Left lung (tissue), 10 donors: Measurements from ENCODE around the gene RYK. TPM values are rescaled to one million over a fixed set of nuclear protein-coding genes. Genes with fewer than 3 reads are reported as not detected.

Experiments used
- ATAC-seq: fragments of 200-7000 bp; cut with Tn5 transposase; one replicate; pipeline ENCODE4 v1.9.1; 2020; ENCODE audit warnings: moderate library complexity
- DNase-seq, 4 donors: peaks; one replicate each; pipeline ENCODE4 v3.0.0-alpha.2; 2013 to 2020
- H3K27ac ChIP-seq, 2 donors: fragments of 200-600 bp; sonication (generic) in 1 of 2; one replicate each; pipeline versions ENCODE4 v1.5.0 to v1.8.0; 2020 to 2021
- H3K27me3 ChIP-seq, 2 donors: fragments of 200-600 bp; sonication (generic) in 1 of 2; one replicate each; pipeline versions ENCODE4 v1.5.0 to v1.8.0; 2020 to 2021
- H3K36me3 ChIP-seq, 2 donors: fragments of 200-600 bp; sonication (generic) in 1 of 2; one replicate each; pipeline versions ENCODE4 v1.5.0 to v1.8.0; 2020 to 2021
- H3K4me1 ChIP-seq, 2 donors: fragments of 200-600 bp; one replicate each; pipeline ENCODE4 v1.8.0; 2021
- H3K4me3 ChIP-seq, 2 donors: fragments of 200-600 bp; sonication (generic) in 1 of 2; one replicate each; pipeline versions ENCODE4 v1.5.0 to v1.8.0; 2020 to 2021; ENCODE audit warnings: mild to moderate bottlenecking in 1 of 2
- H3K9me3 ChIP-seq, 2 donors: fragments of 200-600 bp; sonication (generic) in 1 of 2; one replicate each; pipeline versions ENCODE4 v1.5.0 to v1.8.0; 2020 to 2021
- intact Hi-C, 2 donors: fragments of 100-400 bp; cut with DNase I; formaldehyde crosslinking; loops; one replicate each; pipeline versions ENCODE4 v1.11.2 to v1.14.2; 2022
- polyA plus RNA-seq, 6 donors: library from polyadenylated mRNA; unstranded; fragments of 120-200 nt; gene quantifications; one replicate each; pipeline ENCODE4 v1.2.1, GENCODE V29; 2013; ENCODE audit not compliant: insufficient read length in 6 of 6
- total RNA-seq, 2 donors: library from RNA; stranded (reverse); fragmentation: NEBNext Ultra II Directional; extraction: Animal tissue kit (Norgen Biotek cat#: 25700); gene quantifications; one replicate each; pipeline ENCODE4 v1.2.1, GENCODE V29; 2021
- TF ChIP-seq, protein P1 (sequence below), 2 donors: fragments of 200-600 bp; sonication (generic) in 1 of 2; IDR thresholded peaks; one replicate each; pipeline versions ENCODE4 v1.5.0 to v1.8.0; 2021; ENCODE audit warnings: antibody characterized with exemption in 2 of 2
- donor health status: DM: no; HTN: yes; CAD: no.
- donor health status: DM: no; HTN: no; CAD: no.

RYK gene
- total and polyA plus RNA-seq, 8 donors = 44.1 to 146 (median 125) TPM

DNA sequence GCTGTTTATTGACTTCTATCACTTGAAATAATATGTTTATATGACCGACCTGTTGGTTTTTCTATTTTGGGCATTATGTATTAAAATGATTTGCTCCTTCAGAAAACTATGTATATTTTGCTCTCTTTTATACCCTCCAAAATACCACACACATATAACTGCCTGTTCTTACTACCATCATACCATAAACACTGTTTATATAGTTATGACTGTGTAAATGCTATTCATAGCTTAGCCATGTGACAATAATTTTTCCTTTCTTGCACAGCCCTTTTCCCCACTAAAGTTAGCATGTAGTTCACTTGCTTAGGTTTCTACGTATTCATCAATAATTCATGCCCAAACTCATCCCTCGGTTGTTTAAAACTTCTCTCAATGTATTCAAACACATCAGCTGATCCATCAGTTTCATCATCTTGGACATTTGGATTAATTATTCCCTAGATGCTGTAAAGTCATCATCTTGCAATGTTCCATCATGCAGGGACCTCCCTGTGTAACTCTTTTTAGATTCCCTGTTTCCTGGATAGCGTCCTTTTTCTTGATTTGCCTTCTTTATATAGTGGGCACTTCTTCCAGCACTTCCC lies 8.2 kb upstream of the RYK start:
- intact Hi-C loops = no loop called here
- no peaks in the 10 kb centered on the region for H3K36me3 ChIP-seq
- H3K27me3 ChIP-seq = no peaks in the 10 kb centered on the region
- ATAC-seq = no peak
- TF ChIP-seq, protein P1, sequence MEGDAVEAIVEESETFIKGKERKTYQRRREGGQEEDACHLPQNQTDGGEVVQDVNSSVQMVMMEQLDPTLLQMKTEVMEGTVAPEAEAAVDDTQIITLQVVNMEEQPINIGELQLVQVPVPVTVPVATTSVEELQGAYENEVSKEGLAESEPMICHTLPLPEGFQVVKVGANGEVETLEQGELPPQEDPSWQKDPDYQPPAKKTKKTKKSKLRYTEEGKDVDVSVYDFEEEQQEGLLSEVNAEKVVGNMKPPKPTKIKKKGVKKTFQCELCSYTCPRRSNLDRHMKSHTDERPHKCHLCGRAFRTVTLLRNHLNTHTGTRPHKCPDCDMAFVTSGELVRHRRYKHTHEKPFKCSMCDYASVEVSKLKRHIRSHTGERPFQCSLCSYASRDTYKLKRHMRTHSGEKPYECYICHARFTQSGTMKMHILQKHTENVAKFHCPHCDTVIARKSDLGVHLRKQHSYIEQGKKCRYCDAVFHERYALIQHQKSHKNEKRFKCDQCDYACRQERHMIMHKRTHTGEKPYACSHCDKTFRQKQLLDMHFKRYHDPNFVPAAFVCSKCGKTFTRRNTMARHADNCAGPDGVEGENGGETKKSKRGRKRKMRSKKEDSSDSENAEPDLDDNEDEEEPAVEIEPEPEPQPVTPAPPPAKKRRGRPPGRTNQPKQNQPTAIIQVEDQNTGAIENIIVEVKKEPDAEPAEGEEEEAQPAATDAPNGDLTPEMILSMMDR (IDR thresholded peaks at IDR 0.05) = no peak
- H3K4me3 ChIP-seq = no peak overlapping the region
- H3K9me3 ChIP-seq = no peaks in the 10 kb centered on the region
- DNase-seq = no peak
- no peaks in the 10 kb centered on the region for H3K4me1 ChIP-seq
- no peak overlapping the region for H3K27ac ChIP-seq

DNA sequence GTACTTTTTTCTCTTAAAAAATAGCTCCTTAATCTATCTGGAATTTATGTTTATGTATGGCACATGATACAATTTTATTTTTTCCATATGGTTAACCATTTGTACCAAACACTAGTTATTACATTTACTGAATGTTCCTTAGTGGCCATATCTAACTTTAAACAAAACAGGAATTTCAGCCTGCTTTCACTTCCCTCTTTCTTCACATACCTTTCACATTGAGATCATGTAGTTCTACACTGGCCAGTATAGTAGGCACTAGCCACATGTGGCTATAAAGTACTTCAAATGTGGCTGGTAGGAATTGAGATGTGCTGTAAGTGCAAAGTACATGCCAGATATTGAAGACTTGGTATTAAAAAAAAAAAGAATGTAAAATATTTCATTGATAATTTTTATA lies 4.7 kb upstream of the RYK start:
- no peaks in the 10 kb centered on the region for H3K36me3 ChIP-seq
- DNase-seq (no peak), ATAC-seq (no peak)
- H3K4me1 ChIP-seq = peaks cover 0 to 6% of the 10 kb centered on the region in 2 donors
- intact Hi-C loops = no loop called here
- no peak overlapping the region for H3K4me3 ChIP-seq
- no peaks in the 10 kb centered on the region for H3K9me3 ChIP-seq
- H3K27me3 ChIP-seq = no peaks in the 10 kb centered on the region
- H3K27ac ChIP-seq = no peak overlapping the region
- TF ChIP-seq, protein P1 (IDR thresholded peaks at IDR 0.05) = no peak

DNA sequence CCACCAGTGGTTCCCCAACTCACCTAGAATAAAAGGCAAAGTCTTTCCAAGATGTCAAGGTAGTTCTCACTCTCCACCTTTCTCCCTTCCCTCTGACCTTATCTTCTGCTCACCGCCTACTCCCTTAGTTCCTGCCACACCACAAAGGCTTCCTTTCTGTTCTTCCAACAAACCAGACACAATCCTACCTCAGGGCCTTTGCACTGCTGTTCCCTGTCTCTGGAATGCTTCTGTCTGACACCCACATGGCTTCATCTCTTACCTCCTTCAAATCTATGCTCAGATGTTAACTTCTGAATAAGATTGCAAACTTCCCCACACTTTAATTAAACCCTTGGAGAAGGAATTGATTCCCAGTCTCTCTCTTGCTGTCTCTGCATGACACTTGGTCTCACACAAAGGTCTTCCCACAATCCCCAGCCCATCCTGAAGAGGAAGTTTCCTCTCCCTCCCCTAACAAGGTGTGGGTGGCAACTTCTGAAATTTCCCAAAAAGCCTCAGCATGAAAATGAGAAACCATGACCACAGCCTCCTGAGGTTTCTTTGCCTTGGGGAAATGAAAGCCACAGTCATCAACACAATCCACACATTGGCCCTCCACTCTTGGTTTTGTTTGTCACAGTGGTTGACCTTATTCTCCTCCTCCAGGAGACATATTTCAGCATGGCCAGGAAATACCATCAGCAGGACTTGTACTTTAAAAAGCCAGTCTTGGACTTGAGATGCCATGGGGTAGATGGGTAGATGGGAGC lies 3.0 kb upstream of the RYK start:
- ATAC-seq (no peak), DNase-seq (no peak)
- no peaks in the 10 kb centered on the region for H3K27me3 ChIP-seq
- TF ChIP-seq, protein P1 (IDR thresholded peaks at IDR 0.05) = no peak
- H3K4me1 ChIP-seq = peaks cover 4 to 19% of the 10 kb centered on the region in 2 donors
- intact Hi-C loops = no loop called here
- no peaks in the 10 kb centered on the region for H3K9me3 ChIP-seq
- no peak overlapping the region for H3K27ac ChIP-seq
- no peak overlapping the region for H3K4me3 ChIP-seq
- H3K36me3 ChIP-seq = no peaks in the 10 kb centered on the region

DNA sequence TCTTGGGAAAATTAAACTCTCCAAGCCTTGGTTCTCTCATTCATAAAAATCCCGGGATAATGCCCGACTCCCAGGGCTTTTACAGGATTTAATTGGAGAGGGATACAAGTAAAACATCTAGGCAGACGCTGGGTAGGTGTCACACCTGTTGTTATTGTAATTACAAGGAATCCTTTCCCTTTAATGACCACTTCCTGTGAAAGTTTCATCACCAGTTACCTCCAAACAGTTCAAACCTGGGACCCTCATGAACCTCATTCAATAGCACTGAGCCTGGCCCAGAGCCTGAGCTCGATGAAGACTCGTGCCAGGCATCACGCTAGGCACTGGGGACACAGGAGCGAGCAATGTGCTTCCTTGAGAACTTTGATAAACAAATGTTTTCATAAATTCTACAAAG lies 2.1 kb upstream of the RYK start:
- ATAC-seq = no peak
- Histone ChIP-seq H3K27me3 (no peaks in the 10 kb centered on the region), H3K36me3 (no peaks in the 10 kb centered on the region), H3K4me3 (no peak overlapping the region), H3K27ac (peak overlapping the region in 1 of 2 donors; percentile 14), H3K9me3 (no peaks in the 10 kb centered on the region), H3K4me1 (peaks cover 4 to 27% of the 10 kb centered on the region in 2 donors)
- TF ChIP-seq, protein P1 (IDR thresholded peaks at IDR 0.05) = no peak
- intact Hi-C loops = no loop called here
- no peak for DNase-seq

GRCh38 chr3:134251731-134252391 lies 1.2 kb upstream of the RYK start:
- Histone ChIP-seq H3K36me3 (no peaks in the 10 kb centered on the region), H3K4me3 (no peak overlapping the region), H3K27me3 (no peaks in the 10 kb centered on the region), H3K4me1 (peaks cover 4 to 33% of the 10 kb centered on the region in 2 donors), H3K9me3 (no peaks in the 10 kb centered on the region), H3K27ac (peak overlapping the region in 1 of 2 donors; percentile 14)
- ATAC-seq (no peak), DNase-seq (no peak)
- intact Hi-C loops = no loop called here
- TF ChIP-seq, protein P1 (IDR thresholded peaks at IDR 0.05) = no peak
